HG03439 (cell line): ENCODE results near the gene TFAP2E.

Experiments
- ATAC-seq: cut with Tn5 transposase; IDR thresholded peaks from one replicate; pipeline ENCODE4 v1.9.1; 2021; ENCODE audit warnings: mild to moderate bottlenecking, moderate library complexity; ENCODE audit not compliant: unreplicated experiment

TFAP2E gene

GRCh38 chr1:35640380-35641232 is 67.5 kb downstream of the TFAP2E start:
- ATAC-seq: no peak

- peak; percentile 79 for ATAC-seq
Measured at GRCh38 chr1:35641233-35641866, 68.2 kb downstream of the TFAP2E start, which contains the start of gene PSMB2. PSMB2 (minus strand) TSS chr1:35641526; CDS start chr1:35641432, 94 bp downstream.

- ATAC-seq: no peak
Measured at GRCh38 chr1:35642471-35642955, 69.4 kb downstream of the TFAP2E start.

GRCh38 chr1:35644204-35644603 is 71.1 kb downstream of the TFAP2E start:
- no peak for ATAC-seq
